Measurements from ENCODE around the gene VTN. TPM values are rescaled to one million over a fixed set of nuclear protein-coding genes. Genes with fewer than 3 reads are reported as not detected.

The VTN gene
- total and polyA plus RNA-seq, 10 donors = 0.84 to 4.0 (median 1.6) TPM

- no peak for TF ChIP-seq POLR2AphosphoS5 (IDR thresholded peaks at IDR 0.05)
- no peak for TF ChIP-seq POLR2A (IDR thresholded peaks at IDR 0.05)
- no peak for TF ChIP-seq CTCF (IDR thresholded peaks at IDR 0.05 in 8 of 11, conservative IDR thresholded peaks at IDR 0.05 in 3 of 11)
- DNase-seq = no peak
- H3K4me3 ChIP-seq = peak overlapping the region in 5 of 8 donors; percentile 64 to 88 (median 75)
- WGBS, 5 donors = 69 to 88% (median 80%) methylated on average over 1 of the region's 1 CpG
- H3K36me3 ChIP-seq = peaks cover 0 to 6% (median 0%) of the 10 kb centered on the region in 6 donors
- H3K27ac ChIP-seq = peak overlapping the region; percentile 8 to 86 (median 72)
- intact Hi-C loops (cut with DNase I; ENCODE audit: low total_unique reads) = no loop called here
- no peaks in the 10 kb centered on the region for H3K9me3 ChIP-seq
- H3K27me3 ChIP-seq (replicated peaks in 1 of 7) = peaks cover 0 to 18% (median 0%) of the 10 kb centered on the region in 7 donors
- peaks cover 10 to 44% (median 29%) of the 10 kb centered on the region in 6 donors for H3K4me1 ChIP-seq
Measured at GRCh38 chr17:28370744-28371103, 617 bp upstream of the VTN start.

- intact Hi-C loops (cut with DNase I; ENCODE audit: low total_unique reads) = no loop called here
- Histone ChIP-seq H3K36me3 (peaks cover 0 to 17% (median 5%) of the 10 kb centered on the region in 6 donors), H3K9me3 (no peaks in the 10 kb centered on the region), H3K4me1 (peaks cover 10 to 44% (median 29%) of the 10 kb centered on the region in 6 donors), H3K27ac (peak overlapping the region in 4 of 8 donors; percentile 70 to 86 (median 78)), H3K27me3 (replicated peaks in 1 of 7) (peaks cover 0 to 18% (median 0%) of the 10 kb centered on the region in 7 donors), H3K4me3 (no peak overlapping the region)
- no peak for DNase-seq
- TF ChIP-seq POLR2AphosphoS5 (IDR thresholded peaks at IDR 0.05) = no peak
- no peak for TF ChIP-seq POLR2A (IDR thresholded peaks at IDR 0.05)
- no peak for TF ChIP-seq CTCF (IDR thresholded peaks at IDR 0.05 in 8 of 11, conservative IDR thresholded peaks at IDR 0.05 in 3 of 11)
- 71 to 85% (median 78%) methylated on average over 10 of the region's 10 CpGs for WGBS, 5 donors
Measured at GRCh38 chr17:28369684-28370034, 448 bp downstream of the VTN start.

GRCh38 chr17:28368915-28369683 is 1.0 kb downstream of the VTN start:
- peaks cover 0 to 22% (median 10%) of the 10 kb centered on the region in 6 donors for H3K36me3 ChIP-seq
- intact Hi-C loops (cut with DNase I; ENCODE audit: low total_unique reads) = no loop called here
- no peaks in the 10 kb centered on the region for H3K9me3 ChIP-seq
- H3K4me3 ChIP-seq = no peak overlapping the region
- no peak for DNase-seq
- peaks cover 10 to 44% (median 29%) of the 10 kb centered on the region in 6 donors for H3K4me1 ChIP-seq
- no peak overlapping the region for H3K27ac ChIP-seq
- no peak for TF ChIP-seq POLR2AphosphoS5 (IDR thresholded peaks at IDR 0.05)
- no peak for TF ChIP-seq POLR2A (IDR thresholded peaks at IDR 0.05)
- TF ChIP-seq CTCF (IDR thresholded peaks at IDR 0.05 in 8 of 11, conservative IDR thresholded peaks at IDR 0.05 in 3 of 11) = no peak
- 91 to 95% (median 94%) methylated on average over 22 to 23 of the region's 23 CpGs for WGBS, 5 donors
- H3K27me3 ChIP-seq (replicated peaks in 1 of 7) = peaks cover 0 to 18% (median 0%) of the 10 kb centered on the region in 7 donors

- no peak overlapping the region for H3K4me3 ChIP-seq
- no peaks in the 10 kb centered on the region for H3K9me3 ChIP-seq
- TF ChIP-seq POLR2AphosphoS5 (IDR thresholded peaks at IDR 0.05) = no peak
- no peak for TF ChIP-seq POLR2A (IDR thresholded peaks at IDR 0.05)
- H3K36me3 ChIP-seq = peaks cover 0 to 30% (median 17%) of the 10 kb centered on the region in 6 donors
- no peak overlapping the region for H3K27ac ChIP-seq
- intact Hi-C loops (cut with DNase I; ENCODE audit: low total_unique reads) = no loop called here
- H3K27me3 ChIP-seq (replicated peaks in 1 of 7) = peaks cover 0 to 18% (median 0%) of the 10 kb centered on the region in 7 donors
- WGBS, 5 donors = 67 to 93% (median 91%) methylated on average over 1 to 5 of the region's 5 CpGs
- DNase-seq = no peak
- peaks cover 10 to 39% (median 29%) of the 10 kb centered on the region in 6 donors for H3K4me1 ChIP-seq
Measured at GRCh38 chr17:28368306-28368831, 1.7 kb downstream of the VTN start.
